Neuronal stem cell (in vitro differentiated cells): ENCODE data around the gene SHISAL1.
A peak's percentile ranks its signal among the peaks of the same experiment; 100 is the strongest.

Experiments
- DNase-seq: peaks from one replicate; pipeline ENCODE4 v3.0.0-alpha.2; 2013; ENCODE audit warnings: low spot score
- H2AFZ ChIP-seq: one replicate; pipeline ENCODE4 v1.6.1; 2013; ENCODE audit warnings: mild to moderate bottlenecking, low read length, inconsistent platforms
- H2AK5ac ChIP-seq: 2 replicates; pipeline ENCODE4 v1.6.1; 2013; ENCODE audit warnings: low read depth, mild to moderate bottlenecking, inconsistent platforms, low read length, moderate library complexity, mixed read lengths
- H2BK120ac ChIP-seq: 2 replicates; pipeline ENCODE4 v1.6.1; 2013; ENCODE audit warnings: low read depth, mild to moderate bottlenecking, inconsistent platforms, low read length, moderate library complexity, mixed read lengths
- H2BK12ac ChIP-seq: one replicate; pipeline ENCODE4 v1.6.1; 2013; ENCODE audit warnings: low read length, inconsistent platforms
- H2BK15ac ChIP-seq: 2 replicates; pipeline ENCODE4 v1.6.1; 2013; ENCODE audit warnings: mild to moderate bottlenecking, low read length, inconsistent platforms, mixed read lengths
- H2BK5ac ChIP-seq: one replicate; pipeline ENCODE4 v1.6.1; 2013; ENCODE audit warnings: inconsistent platforms, mild to moderate bottlenecking, low read length, moderate library complexity
- H3K14ac ChIP-seq: one replicate; pipeline ENCODE4 v1.6.1; 2013; ENCODE audit warnings: low read length, inconsistent platforms
- H3K18ac ChIP-seq: 2 replicates; pipeline ENCODE4 v1.6.1; 2013; ENCODE audit warnings: low read length, inconsistent platforms
- H3K23ac ChIP-seq: 2 replicates; pipeline ENCODE4 v1.6.1; 2013; ENCODE audit warnings: low read depth, mild to moderate bottlenecking, mixed read lengths, low read length, inconsistent platforms; ENCODE audit not compliant: poor library complexity
- H3K27ac ChIP-seq: replicated peaks from 3 replicates; pipeline ENCODE4 v1.5.1; 2013; ENCODE audit warnings: low read length, inconsistent platforms
- H3K27me3 ChIP-seq, 3 experiments: 2 replicates each; pipeline ENCODE4 v1.6.1; 2013; ENCODE audit warnings: low read length in 3 of 3, mild to moderate bottlenecking in 2 of 3, inconsistent platforms in 1 of 3, low read depth in 1 of 3, mixed read lengths in 1 of 3, moderate library complexity in 1 of 3; ENCODE audit not compliant: control insufficient read depth in 3 of 3, insufficient read depth in 3 of 3
- H3K36me3 ChIP-seq, 2 donors: replicated peaks in 1 of 2; 2 replicates each; pipeline ENCODE4 v1.6.1; 2013; ENCODE audit warnings: low read length in 2 of 2; ENCODE audit not compliant: control insufficient read depth in 2 of 2, insufficient read depth in 2 of 2
- H3K4ac ChIP-seq: 2 replicates; pipeline ENCODE4 v1.6.1; 2013; ENCODE audit warnings: inconsistent platforms, mild to moderate bottlenecking, low read length, moderate library complexity
- H3K4me1 ChIP-seq, 2 donors: 1 replicate in 1 of 2; 2 replicates in 1 of 2; pipeline ENCODE4 v1.6.1; 2013; ENCODE audit warnings: low read length in 2 of 2, low read depth in 1 of 2; ENCODE audit not compliant: control insufficient read depth in 2 of 2, insufficient read depth in 1 of 2
- H3K4me2 ChIP-seq: one replicate; pipeline ENCODE4 v1.6.1; 2013; ENCODE audit warnings: mild to moderate bottlenecking, low read length, inconsistent platforms; ENCODE audit not compliant: insufficient read depth, poor library complexity, severe bottlenecking
- H3K4me3 ChIP-seq, 2 donors: 2 replicates each; pipeline ENCODE4 v1.5.1; 2013; ENCODE audit warnings: low read length in 2 of 2, mild to moderate bottlenecking in 2 of 2, inconsistent platforms in 1 of 2, moderate library complexity in 1 of 2
- H3K79me1 ChIP-seq: one replicate; pipeline ENCODE4 v1.6.1; 2013; ENCODE audit warnings: low read depth, mild to moderate bottlenecking, inconsistent platforms, low read length, moderate library complexity
- H3K9ac ChIP-seq: one replicate; pipeline ENCODE4 v1.6.1; 2013; ENCODE audit warnings: mild to moderate bottlenecking, low read depth, low read length, inconsistent platforms; ENCODE audit not compliant: poor library complexity
- H3K9me3 ChIP-seq, 2 donors: replicated peaks in 1 of 2; 2 replicates each; pipeline versions ENCODE3 to v1.6.1; 2013; ENCODE audit warnings: low read length in 2 of 2, mild to moderate bottlenecking in 2 of 2, inconsistent platforms in 1 of 2, low read depth in 1 of 2, mixed read lengths in 1 of 2, moderate library complexity in 1 of 2; ENCODE audit not compliant: control insufficient read depth in 2 of 2, insufficient read depth in 1 of 2
- H4K8ac ChIP-seq: one replicate; pipeline ENCODE4 v1.6.1; 2013; ENCODE audit warnings: low read depth, mild to moderate bottlenecking, inconsistent platforms, low read length, moderate library complexity
- H4K91ac ChIP-seq: one replicate; pipeline ENCODE4 v1.6.1; 2013; ENCODE audit warnings: low read length, low read depth, mild to moderate bottlenecking, inconsistent platforms; ENCODE audit not compliant: poor library complexity
- WGBS, 2 donors: extraction: QIAGEN DNeasy Blood & Tissue Kit; methylation state at CpG; one replicate each; pipeline ENCODE4 v1.1.7; 2013; ENCODE audit warnings: missing lambda C conversion rate in 2 of 2, mixed read lengths in 1 of 2; ENCODE audit not compliant: insufficient read length in 2 of 2, insufficient replicate concordance in 1 of 2; ENCODE audit errors: extremely low coverage in 2 of 2; 5-methylcytosine and 5-hydroxymethylcytosine counted together

The SHISAL1 gene

DNA sequence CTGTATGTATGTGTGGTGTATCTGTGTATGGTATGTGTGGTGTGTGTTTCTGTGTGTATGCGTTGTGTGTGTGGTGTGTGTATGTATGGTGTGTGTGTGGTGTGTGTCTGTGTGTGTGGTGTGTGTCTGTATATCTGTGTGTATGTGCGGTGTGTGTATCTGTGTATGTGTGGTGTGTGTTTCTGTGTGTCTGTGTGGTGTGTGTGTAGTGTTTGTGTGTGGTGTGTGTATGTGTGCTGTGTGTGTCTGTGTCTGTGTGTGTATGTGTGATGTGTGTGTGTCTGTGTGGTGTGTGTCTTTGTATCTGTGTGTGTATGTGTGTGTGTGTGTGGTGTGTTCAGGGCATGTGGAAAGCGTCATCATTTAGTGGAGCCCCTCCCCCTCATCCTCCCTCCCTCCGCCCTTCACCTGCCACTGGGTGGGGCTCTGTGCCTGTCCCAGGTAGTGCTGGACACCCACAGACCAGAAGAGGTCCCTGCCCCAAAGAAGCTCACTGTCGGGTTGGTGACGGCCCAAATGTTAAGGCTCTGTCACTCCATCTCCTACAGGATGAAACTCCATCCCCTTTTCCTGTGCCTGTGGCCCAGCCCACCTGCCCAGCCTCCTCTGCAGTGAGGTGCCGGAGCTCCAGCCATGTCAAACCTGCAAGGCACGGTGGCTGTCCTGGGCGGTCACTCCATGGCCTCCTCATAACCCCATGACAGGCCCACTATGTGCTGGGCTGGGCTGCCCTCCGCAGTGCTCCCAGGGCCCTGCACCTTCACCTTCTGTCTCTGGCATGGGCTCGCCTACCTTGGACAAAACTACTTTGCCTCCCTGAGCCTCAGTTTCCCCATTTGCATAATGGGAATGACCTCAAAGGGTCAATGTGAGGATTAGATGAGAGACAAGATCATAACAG lies 23.4 kb upstream of the SHISAL1 start:
- Histone ChIP-seq H3K4me1 (peaks cover 13 to 15% of the 10 kb centered on the region in 2 donors), H4K8ac (peak overlapping the region; percentile 92), H3K36me3 (no peaks in the 10 kb centered on the region), H3K4me3 (peak overlapping the region in 1 of 2 donors; percentile 28), H3K79me1 (peaks cover 5% of the 10 kb centered on the region), H2BK120ac (no peak overlapping the region), H3K18ac (peak overlapping the region; percentile 25), H3K4ac (no peak overlapping the region), H2BK15ac (peak overlapping the region; percentile 29), H3K14ac (peak overlapping the region; percentile 3), H2AK5ac (peak overlapping the region; percentile 85), H2BK12ac (peak overlapping the region; percentile 47), H4K91ac (peak overlapping the region; percentile 79), H2AFZ (no peak overlapping the region), H3K23ac (peak overlapping the region; percentile 83), H3K9ac (peak overlapping the region; percentile 25), H3K4me2 (no peak overlapping the region), H3K27me3 (peaks cover 0 to 71% (median 19%) of the 10 kb centered on the region in 3 experiments), H2BK5ac (no peak overlapping the region), H3K27ac (no peak overlapping the region), H3K9me3 (no peaks in the 10 kb centered on the region)
- WGBS, 2 donors, result 100% methylated on average over 1 of the region's 11 CpGs; no CpG with 5 or more reads in 1 of the 2 donors
- no peak for DNase-seq

DNA sequence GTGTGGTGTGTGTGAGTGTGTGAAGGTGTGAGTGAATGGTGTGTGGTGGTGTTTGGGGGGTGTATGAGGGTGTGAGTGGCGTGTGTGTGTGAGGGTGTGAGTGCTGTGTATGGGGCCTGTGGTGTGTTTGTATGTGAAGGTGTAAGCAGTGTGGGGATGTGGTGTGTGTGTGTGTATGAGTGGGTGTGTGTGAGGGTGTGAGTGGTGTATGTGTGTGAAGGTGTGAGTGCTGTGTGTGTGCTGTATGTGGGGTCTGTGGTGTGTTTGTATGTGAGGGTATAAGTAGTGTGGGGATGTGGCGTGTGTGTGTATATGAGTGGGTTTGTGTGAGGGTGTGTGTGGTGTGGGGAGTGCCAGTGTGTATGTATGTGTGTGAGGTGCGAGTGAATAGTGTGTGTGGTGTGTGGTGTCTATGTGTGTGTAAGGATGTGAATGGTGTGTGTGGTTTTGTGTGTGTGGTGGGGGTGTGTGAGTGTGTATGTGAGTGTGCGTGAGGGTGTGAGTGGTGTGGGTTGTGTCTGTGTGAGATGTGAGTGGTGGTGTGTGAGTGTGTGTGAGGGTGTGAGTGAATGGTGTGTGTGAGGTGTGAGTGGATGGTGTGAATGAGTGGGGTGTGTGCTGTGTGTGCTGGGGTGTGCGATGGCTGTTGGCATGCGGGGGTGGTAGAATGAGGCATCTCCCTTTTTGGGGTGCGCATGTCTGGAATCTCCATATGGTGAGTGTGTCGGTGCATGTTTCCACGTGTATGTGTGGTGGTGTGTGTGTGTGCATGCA lies 22.5 kb upstream of the SHISAL1 start:
- peak overlapping the region in 1 of 2 donors; percentile 28 for H3K4me3 ChIP-seq
- H3K4me2 ChIP-seq, result no peak overlapping the region
- H3K18ac ChIP-seq, result no peak overlapping the region
- 100% methylated on average over 3 to 4 of the region's 9 CpGs for WGBS, 2 donors
- no peak overlapping the region for H2BK15ac ChIP-seq
- peaks cover 3 to 69% (median 26%) of the 10 kb centered on the region in 3 experiments for H3K27me3 ChIP-seq
- H3K27ac ChIP-seq, result no peak overlapping the region
- H2BK12ac ChIP-seq, result peak overlapping the region; percentile 51
- peak overlapping the region; percentile 33 for H4K8ac ChIP-seq
- peaks cover 15 to 16% of the 10 kb centered on the region in 2 donors for H3K4me1 ChIP-seq
- H2AK5ac ChIP-seq, result peak overlapping the region; percentile 5
- no peak for DNase-seq
- no peak overlapping the region for H3K4ac ChIP-seq
- H2BK5ac ChIP-seq, result no peak overlapping the region
- H3K9me3 ChIP-seq, result no peaks in the 10 kb centered on the region
- H4K91ac ChIP-seq, result no peak overlapping the region
- H3K14ac ChIP-seq, result peak overlapping the region; percentile 3
- no peak overlapping the region for H3K9ac ChIP-seq
- H3K36me3 ChIP-seq, result no peaks in the 10 kb centered on the region
- peaks cover 5% of the 10 kb centered on the region for H3K79me1 ChIP-seq
- peak overlapping the region; percentile 83 for H3K23ac ChIP-seq
- no peak overlapping the region for H2AFZ ChIP-seq
- no peak overlapping the region for H2BK120ac ChIP-seq

DNA sequence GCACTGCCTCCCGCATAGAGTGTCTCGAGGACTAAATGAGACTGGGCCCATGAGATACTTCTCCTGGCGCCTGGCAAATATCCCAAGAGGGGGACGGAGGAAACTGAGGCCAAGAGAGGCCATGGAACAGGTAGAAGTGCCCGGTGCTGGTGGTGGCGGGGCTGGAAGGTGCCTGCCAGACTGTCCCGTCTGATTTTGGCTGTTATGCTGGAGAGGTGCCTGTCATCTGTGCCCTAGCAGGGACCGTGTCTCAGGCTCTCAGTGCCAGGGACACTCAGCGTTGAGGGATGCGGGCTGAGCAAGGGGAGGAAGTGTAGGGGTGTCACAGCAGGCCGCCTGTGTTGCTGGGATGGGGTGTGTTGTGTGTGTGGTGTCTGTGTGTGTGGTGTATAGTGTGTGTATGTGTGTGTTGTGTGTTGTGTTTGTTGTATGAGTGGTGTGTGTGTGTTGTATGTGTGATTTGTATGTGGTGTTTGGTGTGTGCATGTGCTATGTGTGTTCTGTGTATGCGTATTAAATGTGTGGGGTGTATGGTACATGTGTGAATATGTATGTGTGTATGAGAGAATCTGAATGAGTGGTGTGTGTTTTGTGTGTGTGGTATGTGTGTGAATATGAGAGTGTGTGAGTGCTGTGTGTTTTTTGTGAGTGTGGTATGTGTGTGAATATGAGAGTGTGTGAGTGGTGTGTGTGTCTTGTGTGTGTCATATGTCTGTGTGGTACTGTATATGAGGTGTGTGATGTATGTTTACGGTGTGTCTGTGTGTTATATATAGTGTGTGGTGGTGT lies 21.3 kb upstream of the SHISAL1 start:
- H3K4me2 ChIP-seq, result no peak overlapping the region
- H2AFZ ChIP-seq, result no peak overlapping the region
- H4K91ac ChIP-seq, result no peak overlapping the region
- H3K4me1 ChIP-seq, result peaks cover 21% of the 10 kb centered on the region in 2 donors
- H3K27ac ChIP-seq, result no peak overlapping the region
- no peak overlapping the region for H4K8ac ChIP-seq
- peak overlapping the region; percentile 86 for H2AK5ac ChIP-seq
- H2BK15ac ChIP-seq, result peak overlapping the region; percentile 78
- no peak overlapping the region for H3K4ac ChIP-seq
- H3K4me3 ChIP-seq, result no peak overlapping the region
- H3K79me1 ChIP-seq, result peaks cover 5% of the 10 kb centered on the region
- WGBS, 2 donors, result 100% methylated on average over 2 of the region's 13 CpGs; no CpG with 5 or more reads in 1 of the 2 donors
- no peak overlapping the region for H3K9ac ChIP-seq
- H2BK12ac ChIP-seq, result peak overlapping the region; percentile 35
- no peak overlapping the region for H2BK120ac ChIP-seq
- H3K18ac ChIP-seq, result peak overlapping the region; percentile 90
- no peak for DNase-seq
- H3K23ac ChIP-seq, result peak overlapping the region; percentile 86
- no peaks in the 10 kb centered on the region for H3K9me3 ChIP-seq
- no peak overlapping the region for H2BK5ac ChIP-seq
- peak overlapping the region; percentile 56 for H3K14ac ChIP-seq
- no peaks in the 10 kb centered on the region for H3K36me3 ChIP-seq
- H3K27me3 ChIP-seq, result peaks cover 3 to 66% (median 37%) of the 10 kb centered on the region in 3 experiments
